Gastrocnemius medialis (tissue), 4 donors: ENCODE data around the gene ZNF681. TPM values are rescaled to one million over a fixed set of nuclear protein-coding genes. Genes with fewer than 3 reads are reported as not detected.
"Not testable (repeated sequence)": the region's sequence is repeated elsewhere in the genome, so short reads cannot be mapped to it uniquely, and the experiment has no call there.

Source experiments
- ATAC-seq, 2 donors: fragments of 150-250 bp; one replicate each; pipeline ENCODE4 v1.9.1; 2016
- DNase-seq, 2 donors: peaks; one replicate each; pipeline ENCODE4 v3.0.0-alpha.2; 2019
- H3K27ac ChIP-seq, 4 donors: fragments of 200-600 bp; sonication (generic); 1 replicate in 1 of 4; 2 replicates in 3 of 4; pipeline ENCODE4 v1.5.1; 2016 to 2018; ENCODE audit warnings: mild to moderate bottlenecking in 2 of 4, moderate library complexity in 1 of 4
- H3K27me3 ChIP-seq, 3 donors: fragments of 200-600 bp; sonication (generic) in 2 of 3; 1 replicate in 1 of 3; 2 replicates in 2 of 3; pipeline versions ENCODE4 v1.5.1 to v1.6.0; 2016 to 2019; ENCODE audit warnings: mild to moderate bottlenecking in 1 of 3, moderate library complexity in 1 of 3
- H3K36me3 ChIP-seq, 2 donors: fragments of 200-600 bp; sonication (generic) in 1 of 2; one replicate each; pipeline ENCODE4 v1.5.1; 2017 to 2018
- H3K4me1 ChIP-seq, 2 donors: fragments of 200-600 bp; sonication (generic) in 1 of 2; one replicate each; pipeline ENCODE4 v1.5.1; 2016 to 2017; ENCODE audit warnings: mild to moderate bottlenecking in 2 of 2
- H3K4me3 ChIP-seq, 4 donors: fragments of 200-600 bp; sonication (generic) in 3 of 4; 1 replicate in 1 of 4; 2 replicates in 3 of 4; pipeline ENCODE4 v1.5.1; 2016 to 2019; ENCODE audit warnings: mild to moderate bottlenecking in 2 of 4
- H3K9me3 ChIP-seq, 3 donors: fragments of 200-600 bp; sonication (generic) in 2 of 3; 1 replicate in 1 of 3; 2 replicates in 2 of 3; pipeline ENCODE4 v1.5.1; 2016 to 2019
- POLR2A ChIP-seq, 2 donors: fragments of 450-650 bp; IDR thresholded peaks; one replicate each; pipeline ENCODE4 v1.6.1; 2017; ENCODE audit warnings: antibody characterized with exemption in 2 of 2, mild to moderate bottlenecking in 2 of 2, moderate library complexity in 2 of 2
- in situ Hi-C, 4 donors: fragments of 200-750 bp; cut with MboI; loops; one replicate each; pipeline versions ENCODE4 v1.15.0 to v1.8.0; 2017; ENCODE audit warnings: low sequenced_read_pairs in 4 of 4
- intact Hi-C: fragments of 100-400 bp; cut with DNase I; formaldehyde crosslinking; loops from one replicate; pipeline ENCODE4 v1.15.1; 2023; ENCODE audit warnings: low total_unique reads
- total RNA-seq, 4 donors: library from RNA; depleted of rRNA; stranded (reverse); fragments of >200 nt; gene quantifications; one replicate each; pipeline versions ENCODE4 v1.1.0 to v1.2.3, GENCODE V29; 2016
- TF ChIP-seq, protein P1 (sequence below), 5 experiments: fragments of 450-650 bp in 3 of 5; fragments of 200-600 bp in 2 of 5; sonication (generic) in 2 of 5; IDR thresholded peaks in 4 of 5; conservative IDR thresholded peaks in 1 of 5; 1 replicate in 4 of 5; 2 replicates in 1 of 5; pipeline ENCODE4 v1.5.1; 2016 to 2019; ENCODE audit warnings: antibody characterized with exemption in 5 of 5, mild to moderate bottlenecking in 3 of 5, moderate library complexity in 3 of 5

The ZNF681 gene
- total RNA-seq, 4 donors from 2014 or later = 0.07 to 0.25 (median 0.19) TPM

- no peak for TF ChIP-seq POLR2A (IDR thresholded peaks at IDR 0.05)
- TF ChIP-seq, protein P1, sequence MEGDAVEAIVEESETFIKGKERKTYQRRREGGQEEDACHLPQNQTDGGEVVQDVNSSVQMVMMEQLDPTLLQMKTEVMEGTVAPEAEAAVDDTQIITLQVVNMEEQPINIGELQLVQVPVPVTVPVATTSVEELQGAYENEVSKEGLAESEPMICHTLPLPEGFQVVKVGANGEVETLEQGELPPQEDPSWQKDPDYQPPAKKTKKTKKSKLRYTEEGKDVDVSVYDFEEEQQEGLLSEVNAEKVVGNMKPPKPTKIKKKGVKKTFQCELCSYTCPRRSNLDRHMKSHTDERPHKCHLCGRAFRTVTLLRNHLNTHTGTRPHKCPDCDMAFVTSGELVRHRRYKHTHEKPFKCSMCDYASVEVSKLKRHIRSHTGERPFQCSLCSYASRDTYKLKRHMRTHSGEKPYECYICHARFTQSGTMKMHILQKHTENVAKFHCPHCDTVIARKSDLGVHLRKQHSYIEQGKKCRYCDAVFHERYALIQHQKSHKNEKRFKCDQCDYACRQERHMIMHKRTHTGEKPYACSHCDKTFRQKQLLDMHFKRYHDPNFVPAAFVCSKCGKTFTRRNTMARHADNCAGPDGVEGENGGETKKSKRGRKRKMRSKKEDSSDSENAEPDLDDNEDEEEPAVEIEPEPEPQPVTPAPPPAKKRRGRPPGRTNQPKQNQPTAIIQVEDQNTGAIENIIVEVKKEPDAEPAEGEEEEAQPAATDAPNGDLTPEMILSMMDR (IDR thresholded peaks at IDR 0.05 in 4 of 5, conservative IDR thresholded peaks at IDR 0.05 in 1 of 5) = no peak
- H3K36me3 ChIP-seq = no peaks in the 10 kb centered on the region
- DNase-seq (no peak), ATAC-seq (no peak)
- intact Hi-C loops = no loop called here
- no peaks in the 10 kb centered on the region for H3K9me3 ChIP-seq
- peak overlapping the region; percentile 58 to 67 (median 60) for H3K4me3 ChIP-seq
- H3K27me3 ChIP-seq = no peaks in the 10 kb centered on the region
- H3K4me1 ChIP-seq = no peaks in the 10 kb centered on the region
- in situ Hi-C loops = no loop called here
- H3K27ac ChIP-seq = no peak overlapping the region
Measured at GRCh38 chr19:23762548-23762883, 3.8 kb upstream of the ZNF681 start.

GRCh38 chr19:23760326-23760725, 1.6 kb upstream of the ZNF681 start:
- H3K4me3 ChIP-seq, H3K27me3 ChIP-seq, intact Hi-C loops, in situ Hi-C loops, ATAC-seq, H3K36me3 ChIP-seq, H3K9me3 ChIP-seq, H3K4me1 ChIP-seq, DNase-seq, H3K27ac ChIP-seq: not testable (repeated sequence)

DNA sequence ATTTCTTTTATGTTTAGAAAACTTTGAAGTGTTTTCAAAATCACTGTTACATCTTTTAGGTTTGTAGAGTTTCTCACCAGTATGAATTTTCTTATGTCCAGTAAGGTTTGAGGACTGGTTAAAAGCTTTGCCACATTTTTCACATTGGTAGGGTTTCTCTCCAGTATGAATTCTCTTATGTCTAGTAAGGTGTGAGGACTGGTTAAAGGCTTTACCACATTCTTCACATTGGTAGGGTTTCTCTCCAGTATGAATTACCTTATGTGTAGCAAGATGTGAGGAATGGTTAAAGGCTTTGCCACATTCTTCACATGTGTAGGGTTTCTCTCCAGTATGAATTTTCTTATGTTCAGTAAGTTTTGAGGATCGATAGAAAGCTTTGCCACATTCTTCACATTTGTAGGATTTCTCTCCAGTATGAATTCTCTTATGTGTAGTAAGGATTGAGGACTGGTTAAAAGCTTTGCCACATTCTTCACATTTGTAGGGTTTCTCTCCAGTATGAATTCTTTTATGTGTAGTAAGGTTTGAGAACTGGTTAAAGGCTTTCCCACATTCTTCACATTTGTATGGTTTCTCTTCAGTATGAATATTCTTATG, 15.0 kb downstream of the ZNF681 start:
- ATAC-seq, DNase-seq, intact Hi-C loops, H3K27ac ChIP-seq, in situ Hi-C loops, H3K9me3 ChIP-seq, H3K4me3 ChIP-seq, H3K27me3 ChIP-seq, H3K36me3 ChIP-seq, H3K4me1 ChIP-seq: not testable (repeated sequence)

- H3K27ac ChIP-seq, in situ Hi-C loops, H3K9me3 ChIP-seq, ATAC-seq, intact Hi-C loops, H3K4me1 ChIP-seq, DNase-seq, H3K27me3 ChIP-seq, H3K36me3 ChIP-seq, H3K4me3 ChIP-seq: not testable (repeated sequence)
Measured at GRCh38 chr19:23730729-23731465, 27.8 kb downstream of the ZNF681 start.

DNA sequence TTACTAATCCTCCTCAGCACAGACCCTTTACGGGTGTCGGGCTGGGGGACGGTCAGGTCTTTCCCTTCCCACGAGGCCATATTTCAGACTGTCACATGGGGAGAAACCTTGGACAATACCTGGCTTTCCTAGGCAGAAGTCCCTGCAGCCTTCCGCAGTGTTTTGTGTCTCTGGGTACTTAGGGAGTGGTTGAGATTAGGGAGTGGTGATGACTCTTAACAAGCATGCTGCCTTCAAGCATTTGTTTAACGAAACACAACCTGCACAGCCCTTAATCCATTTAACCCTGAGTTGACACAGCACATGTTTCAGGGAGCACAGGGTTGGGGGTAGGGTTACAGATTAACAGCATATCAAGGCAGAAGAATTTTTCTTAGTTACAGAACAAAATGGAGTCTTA, 34.5 kb downstream of the ZNF681 start:
- ATAC-seq, in situ Hi-C loops, intact Hi-C loops: not testable (repeated sequence)

DNA sequence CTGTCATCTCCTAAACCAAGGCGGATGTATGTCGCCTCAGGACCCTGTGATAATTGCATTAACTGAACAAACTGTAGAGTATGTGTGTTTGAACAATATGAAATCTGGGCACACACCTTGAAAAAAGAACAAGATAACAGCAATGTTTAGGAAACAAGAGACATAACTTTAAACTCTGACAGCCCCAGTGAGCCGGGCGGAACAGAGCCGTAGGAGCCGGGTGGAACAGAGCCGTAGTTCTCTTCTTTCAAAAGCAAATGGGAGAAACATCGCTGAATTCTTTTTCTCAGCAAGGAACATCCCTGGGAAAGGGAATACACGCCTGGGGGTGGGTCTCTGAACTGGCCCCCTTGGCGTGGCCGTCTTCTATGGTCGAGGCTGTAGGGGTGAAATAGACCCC, 39.9 kb downstream of the ZNF681 start:
- Histone ChIP-seq H3K4me1 (no peaks in the 10 kb centered on the region), H3K4me3 (no peak overlapping the region), H3K9me3 (no peaks in the 10 kb centered on the region), H3K36me3 (no peaks in the 10 kb centered on the region), H3K27ac (no peak overlapping the region), H3K27me3 (no peaks in the 10 kb centered on the region)
- DNase-seq (no peak), ATAC-seq (no peak)
- no peak for TF ChIP-seq POLR2A (IDR thresholded peaks at IDR 0.05)
- TF ChIP-seq, protein P1 (IDR thresholded peaks at IDR 0.05 in 4 of 5, conservative IDR thresholded peaks at IDR 0.05 in 1 of 5) = no peak
- in situ Hi-C loops = no loop called here
- intact Hi-C loops = no loop called here

More for the DNA sequence above, 34.5 kb downstream of the ZNF681 start:
- not testable (repeated sequence) for H3K27ac ChIP-seq, H3K36me3 ChIP-seq, DNase-seq, H3K27me3 ChIP-seq, H3K4me1 ChIP-seq, H3K4me3 ChIP-seq, H3K9me3 ChIP-seq
